ENCODE measurements around the gene DNASE1L2.

The DNASE1L2 gene

DNA sequence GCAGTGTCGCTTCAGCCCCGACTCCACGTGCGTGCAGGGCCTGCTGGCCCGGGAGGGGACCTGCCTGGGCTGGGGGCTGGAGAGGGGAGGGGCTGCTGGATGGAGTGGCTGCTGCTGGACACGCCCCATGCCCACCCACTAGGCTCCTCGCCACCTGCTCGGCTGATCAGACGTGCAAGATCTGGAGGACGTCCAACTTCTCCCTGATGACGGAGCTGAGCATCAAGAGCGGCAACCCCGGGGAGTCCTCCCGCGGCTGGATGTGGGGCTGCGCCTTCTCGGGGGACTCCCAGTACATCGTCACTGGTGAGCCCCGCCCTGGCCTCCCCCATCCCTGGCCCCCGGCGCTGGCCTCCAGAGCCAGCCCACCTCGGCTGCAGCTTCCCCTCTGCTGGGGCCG, 27.9 kb upstream of the DNASE1L2 start:
- no peak overlapping the region for H3K4me3 ChIP-seq (ENCODE audit: low read depth, low read length)
- TF ChIP-seq, protein P1, sequence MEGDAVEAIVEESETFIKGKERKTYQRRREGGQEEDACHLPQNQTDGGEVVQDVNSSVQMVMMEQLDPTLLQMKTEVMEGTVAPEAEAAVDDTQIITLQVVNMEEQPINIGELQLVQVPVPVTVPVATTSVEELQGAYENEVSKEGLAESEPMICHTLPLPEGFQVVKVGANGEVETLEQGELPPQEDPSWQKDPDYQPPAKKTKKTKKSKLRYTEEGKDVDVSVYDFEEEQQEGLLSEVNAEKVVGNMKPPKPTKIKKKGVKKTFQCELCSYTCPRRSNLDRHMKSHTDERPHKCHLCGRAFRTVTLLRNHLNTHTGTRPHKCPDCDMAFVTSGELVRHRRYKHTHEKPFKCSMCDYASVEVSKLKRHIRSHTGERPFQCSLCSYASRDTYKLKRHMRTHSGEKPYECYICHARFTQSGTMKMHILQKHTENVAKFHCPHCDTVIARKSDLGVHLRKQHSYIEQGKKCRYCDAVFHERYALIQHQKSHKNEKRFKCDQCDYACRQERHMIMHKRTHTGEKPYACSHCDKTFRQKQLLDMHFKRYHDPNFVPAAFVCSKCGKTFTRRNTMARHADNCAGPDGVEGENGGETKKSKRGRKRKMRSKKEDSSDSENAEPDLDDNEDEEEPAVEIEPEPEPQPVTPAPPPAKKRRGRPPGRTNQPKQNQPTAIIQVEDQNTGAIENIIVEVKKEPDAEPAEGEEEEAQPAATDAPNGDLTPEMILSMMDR (IDR thresholded peaks at IDR 0.05; ENCODE audit: low read depth, low read length): no peak

DNA sequence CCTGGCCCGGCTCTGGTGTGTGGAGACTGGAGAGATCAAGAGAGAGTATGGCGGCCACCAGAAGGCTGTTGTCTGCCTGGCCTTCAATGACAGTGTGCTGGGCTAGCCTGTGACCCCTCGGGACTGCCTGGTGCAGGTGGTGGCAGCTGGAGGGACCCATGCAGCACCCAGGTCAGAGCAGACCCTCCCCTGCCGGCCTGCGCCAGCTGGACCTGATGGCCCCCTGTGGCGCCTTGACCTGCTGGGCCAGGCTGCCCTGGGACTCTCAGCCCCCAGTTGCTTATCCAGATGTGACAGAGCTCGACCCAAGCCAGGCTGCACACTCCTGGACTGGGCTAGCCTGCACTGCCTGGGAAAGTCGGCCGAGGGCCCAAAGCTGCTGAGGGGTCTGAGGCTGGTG, 27.5 kb upstream of the DNASE1L2 start:
- TF ChIP-seq, protein P1 (IDR thresholded peaks at IDR 0.05; ENCODE audit: low read depth, low read length): no peak
- no peak overlapping the region for H3K4me3 ChIP-seq (ENCODE audit: low read depth, low read length)

DNA sequence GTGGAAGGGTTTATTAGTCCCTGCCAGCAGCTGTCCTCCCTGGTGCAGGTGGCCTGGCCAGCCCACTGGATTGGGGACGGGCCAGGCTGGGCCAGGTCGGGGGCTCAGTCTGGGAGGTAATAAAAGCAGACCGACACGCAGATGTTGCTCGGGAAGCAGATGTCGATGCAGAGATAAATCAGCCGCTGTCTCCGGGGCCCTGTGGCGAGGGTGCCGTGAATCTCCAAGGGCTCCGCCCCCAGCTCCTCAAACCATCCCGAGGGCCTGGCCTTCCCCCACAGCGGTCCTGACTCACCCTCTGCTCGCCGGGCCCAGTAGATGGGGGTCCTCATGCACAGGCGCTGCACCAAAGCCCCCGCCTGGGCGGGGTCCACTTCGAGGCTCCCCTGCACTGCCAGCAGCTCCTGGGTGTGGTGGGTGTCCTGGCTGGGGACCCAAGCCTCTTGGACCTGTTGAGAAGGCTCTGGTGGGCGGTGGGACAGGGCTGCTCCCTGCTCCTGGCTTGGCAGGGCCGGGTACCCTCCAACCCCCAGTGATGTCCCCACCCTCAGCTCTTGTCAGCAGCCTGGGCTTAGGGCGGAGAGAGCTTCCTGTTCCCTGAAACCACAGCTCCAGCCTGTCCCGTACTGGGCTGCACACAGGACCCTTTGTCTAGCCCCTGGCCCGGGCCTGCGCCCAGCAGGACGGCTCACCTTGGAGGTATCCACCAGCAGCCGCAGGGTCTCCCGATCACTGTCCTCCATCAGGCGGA, 26.8 kb upstream of the DNASE1L2 start:
- TF ChIP-seq, protein P1 (IDR thresholded peaks at IDR 0.05; ENCODE audit: low read depth, low read length): no peak
- H3K4me3 ChIP-seq (ENCODE audit: low read depth, low read length): no peak overlapping the region

DNA sequence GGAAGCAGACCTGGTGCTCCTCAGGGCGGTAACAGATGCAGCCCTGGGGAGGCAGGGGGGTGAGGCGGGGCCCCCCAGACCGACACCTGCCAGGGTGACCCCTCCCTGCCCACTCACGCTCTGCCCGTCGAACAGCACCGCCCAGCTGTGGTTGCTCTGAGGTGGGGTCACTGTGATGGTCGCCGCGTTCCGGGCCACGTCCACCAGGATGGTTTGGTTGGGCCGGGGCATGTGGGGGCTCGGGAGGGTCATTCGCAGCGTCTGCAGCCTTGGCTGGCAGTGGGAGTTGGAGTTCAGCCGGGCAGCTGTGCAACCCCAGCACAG, 26.3 kb upstream of the DNASE1L2 start:
- no peak overlapping the region for H3K4me3 ChIP-seq (ENCODE audit: low read depth, low read length)
- TF ChIP-seq, protein P1 (IDR thresholded peaks at IDR 0.05; ENCODE audit: low read depth, low read length): no peak

DNA sequence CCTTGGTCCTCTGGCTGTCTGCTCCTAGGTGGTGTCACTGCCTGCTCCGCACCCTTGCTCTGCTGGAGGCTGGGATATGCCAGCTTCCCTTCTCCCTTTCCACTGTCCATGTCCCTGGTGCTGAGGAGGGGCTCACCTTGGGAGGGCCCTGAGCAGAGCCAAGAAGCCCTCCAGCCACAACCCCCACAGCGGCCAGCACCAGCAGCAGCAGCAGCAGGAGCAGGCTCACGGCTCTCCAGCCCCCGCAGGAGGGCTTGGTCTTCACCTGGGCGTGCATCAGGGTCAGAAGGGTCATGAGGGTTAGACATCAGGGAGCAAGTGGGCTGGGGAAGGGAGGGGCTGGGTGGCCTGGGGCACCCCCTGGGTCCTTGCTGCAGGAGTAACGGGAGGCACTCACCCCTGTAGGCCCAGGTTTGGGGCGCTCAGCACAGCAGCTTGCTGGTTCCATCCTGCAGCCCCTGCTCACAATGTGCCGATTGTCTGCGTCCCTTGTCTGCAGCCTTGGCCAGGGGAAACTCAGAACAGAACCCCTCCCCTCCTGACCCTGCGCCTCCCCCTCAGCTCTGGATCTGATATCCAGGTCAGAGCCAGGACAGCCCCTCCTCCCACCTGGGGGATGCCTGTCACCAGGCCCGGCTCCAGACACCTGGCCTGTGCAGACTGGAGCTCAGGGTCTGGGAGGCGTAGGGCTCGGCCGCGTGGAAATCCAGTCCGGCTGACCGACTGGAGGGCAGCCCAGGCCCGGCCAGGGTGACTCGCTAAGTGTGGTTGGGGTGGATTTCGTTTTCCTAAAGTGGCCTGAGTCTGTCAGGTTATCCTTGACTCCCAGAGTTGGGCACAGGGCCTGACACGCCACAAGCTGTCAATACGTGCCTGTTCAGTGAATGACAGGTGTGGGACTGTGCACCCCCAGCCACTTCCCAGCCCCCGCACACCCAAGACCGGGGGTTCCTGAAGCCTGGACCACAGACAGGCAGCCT, 25.6 kb upstream of the DNASE1L2 start, which contains the start of gene BRICD5:
Gene BRICD5, minus strand, starts transcription at position 478 of the 980 bp plus-strand sequence. Its CDS starts 30 bp downstream, at position 448.
- TF ChIP-seq, protein P1 (IDR thresholded peaks at IDR 0.05; ENCODE audit: low read depth, low read length): no peak
- no peak within 1 kb of the TSS for H3K4me3 ChIP-seq (ENCODE audit: low read depth, low read length)

DNA sequence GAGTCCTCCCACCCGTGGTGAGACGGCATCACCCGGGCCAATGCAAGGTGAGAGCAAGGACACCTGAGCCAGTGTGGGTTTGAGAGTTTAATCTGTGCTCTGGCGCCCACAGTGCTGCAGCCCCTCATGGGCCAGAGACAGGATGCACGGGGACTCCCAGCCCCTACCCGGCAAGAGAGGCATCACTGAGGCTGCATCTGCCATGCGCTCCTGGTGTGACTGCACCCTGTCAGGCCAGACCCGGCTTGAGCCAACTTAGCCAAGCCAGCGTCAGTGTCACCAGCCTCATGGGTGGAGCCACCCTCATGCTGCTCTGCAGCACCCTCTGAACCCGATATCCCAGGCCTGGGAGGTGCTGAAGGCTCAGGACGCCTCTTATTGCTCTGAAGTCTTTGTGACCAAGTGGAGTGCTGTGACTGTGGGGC, 24.3 kb upstream of the DNASE1L2 start:
- TF ChIP-seq, protein P1 (IDR thresholded peaks at IDR 0.05; ENCODE audit: low read depth, low read length): no peak
- no peak overlapping the region for H3K4me3 ChIP-seq (ENCODE audit: low read depth, low read length)
